ENCODE results near the gene LYSMD1. TPM values are rescaled to one million over a fixed set of nuclear protein-coding genes. Genes with fewer than 3 reads are reported as not detected.

LYSMD1 gene
- polyA plus RNA-seq, 1 donor (not counting 4 experiments of a cell fraction or from before 2014, with no cell fraction given): 5.6 TPM

GRCh38 chr1:151193856-151194255 is 28.2 kb upstream of the LYSMD1 start:
- Histone ChIP-seq H4K20me1 (ENCODE audit: control insufficient read depth, extremely low read depth, insufficient read depth, low read length) (no peaks in the 10 kb centered on the region), H2AFZ (ENCODE audit: control insufficient read depth, low read length) (no peak overlapping the region), H3K9me1 (ENCODE audit: control insufficient read depth, extremely low read depth, insufficient read depth, low read length) (no peaks in the 10 kb centered on the region), H3K4me1 (ENCODE audit: control insufficient read depth, extremely low read depth, insufficient read depth, low read length) (peaks cover 27% of the 10 kb centered on the region), H3K79me2 (ENCODE audit: control insufficient read depth, insufficient read depth, low read length) (peaks cover 16% of the 10 kb centered on the region), H3K27me3 (ENCODE audit: control insufficient read depth, extremely low read depth, insufficient read depth, low read length) (no peaks in the 10 kb centered on the region), H3K4me3 (ENCODE audit: control insufficient read depth in 2 of 3, extremely low read depth in 1 of 3, insufficient read depth in 2 of 3, low read depth in 1 of 3, low read length in 3 of 3) (no peak overlapping the region), H3K4me2 (ENCODE audit: control insufficient read depth, extremely low read depth, insufficient read depth, low read depth, low read length) (peak overlapping the region; percentile 46), H3K36me3 (ENCODE audit: control insufficient read depth in 2 of 2, extremely low read depth in 1 of 2, insufficient read depth in 2 of 2, low read length in 2 of 2) (no peaks in the 10 kb centered on the region), H3K27ac (ENCODE audit: control insufficient read depth, insufficient read depth, low read length) (peak overlapping the region; percentile 94), H3K9ac (ENCODE audit: control insufficient read depth, extremely low read depth, insufficient read depth, low read length) (no peak overlapping the region), H3K9me3 (ENCODE audit: control insufficient read depth, low read depth, low read length) (no peaks in the 10 kb centered on the region)
- FAIRE-seq (no peak), DNase-seq (ENCODE audit: low read depth, low spot score) (no peak)
- dilution Hi-C loops (cut with MboI; ENCODE audit: extremely low pct_ligation_motif_present, low sequenced_read_pairs): no loop called here
- TF ChIP-seq, protein P1, sequence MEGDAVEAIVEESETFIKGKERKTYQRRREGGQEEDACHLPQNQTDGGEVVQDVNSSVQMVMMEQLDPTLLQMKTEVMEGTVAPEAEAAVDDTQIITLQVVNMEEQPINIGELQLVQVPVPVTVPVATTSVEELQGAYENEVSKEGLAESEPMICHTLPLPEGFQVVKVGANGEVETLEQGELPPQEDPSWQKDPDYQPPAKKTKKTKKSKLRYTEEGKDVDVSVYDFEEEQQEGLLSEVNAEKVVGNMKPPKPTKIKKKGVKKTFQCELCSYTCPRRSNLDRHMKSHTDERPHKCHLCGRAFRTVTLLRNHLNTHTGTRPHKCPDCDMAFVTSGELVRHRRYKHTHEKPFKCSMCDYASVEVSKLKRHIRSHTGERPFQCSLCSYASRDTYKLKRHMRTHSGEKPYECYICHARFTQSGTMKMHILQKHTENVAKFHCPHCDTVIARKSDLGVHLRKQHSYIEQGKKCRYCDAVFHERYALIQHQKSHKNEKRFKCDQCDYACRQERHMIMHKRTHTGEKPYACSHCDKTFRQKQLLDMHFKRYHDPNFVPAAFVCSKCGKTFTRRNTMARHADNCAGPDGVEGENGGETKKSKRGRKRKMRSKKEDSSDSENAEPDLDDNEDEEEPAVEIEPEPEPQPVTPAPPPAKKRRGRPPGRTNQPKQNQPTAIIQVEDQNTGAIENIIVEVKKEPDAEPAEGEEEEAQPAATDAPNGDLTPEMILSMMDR (optimal IDR thresholded peaks at IDR 0.05 in 1 of 3, IDR thresholded peaks at IDR 0.05 in 1 of 3, conservative IDR thresholded peaks at IDR 0.05 in 1 of 3; ENCODE audit: extremely low read depth in 1 of 3, insufficient read depth in 2 of 3, low read length in 3 of 3): no peak
- no peak for TF ChIP-seq EZH2 (IDR thresholded peaks at IDR 0.05; ENCODE audit: low read length)

- no peaks in the 10 kb centered on the region for H4K20me1 ChIP-seq (ENCODE audit: control insufficient read depth, extremely low read depth, insufficient read depth, low read length)
- dilution Hi-C loops (cut with MboI; ENCODE audit: extremely low pct_ligation_motif_present, low sequenced_read_pairs): no loop called here
- FAIRE-seq: no peak
Measured at GRCh38 chr1:151193304-151193703, 27.6 kb upstream of the LYSMD1 start.

More at GRCh38 chr1:151193304-151193703, 27.6 kb upstream of the LYSMD1 start:
- peaks cover 32% of the 10 kb centered on the region for H3K4me1 ChIP-seq (ENCODE audit: control insufficient read depth, extremely low read depth, insufficient read depth, low read length)
- H3K4me2 ChIP-seq (ENCODE audit: control insufficient read depth, extremely low read depth, insufficient read depth, low read depth, low read length): no peak overlapping the region
- no peaks in the 10 kb centered on the region for H3K27me3 ChIP-seq (ENCODE audit: control insufficient read depth, extremely low read depth, insufficient read depth, low read length)
- H3K9me3 ChIP-seq (ENCODE audit: control insufficient read depth, low read depth, low read length): no peaks in the 10 kb centered on the region
- no peak overlapping the region for H3K27ac ChIP-seq (ENCODE audit: control insufficient read depth, insufficient read depth, low read length)
- peaks cover 17% of the 10 kb centered on the region for H3K79me2 ChIP-seq (ENCODE audit: control insufficient read depth, insufficient read depth, low read length)
- no peaks in the 10 kb centered on the region for H3K36me3 ChIP-seq (ENCODE audit: control insufficient read depth in 2 of 2, extremely low read depth in 1 of 2, insufficient read depth in 2 of 2, low read length in 2 of 2)
- H2AFZ ChIP-seq (ENCODE audit: control insufficient read depth, low read length): no peak overlapping the region
- H3K9me1 ChIP-seq (ENCODE audit: control insufficient read depth, extremely low read depth, insufficient read depth, low read length): no peaks in the 10 kb centered on the region
- TF ChIP-seq, protein P1 (optimal IDR thresholded peaks at IDR 0.05 in 1 of 3, IDR thresholded peaks at IDR 0.05 in 1 of 3, conservative IDR thresholded peaks at IDR 0.05 in 1 of 3; ENCODE audit: extremely low read depth in 1 of 3, insufficient read depth in 2 of 3, low read length in 3 of 3): no peak
- TF ChIP-seq EZH2 (IDR thresholded peaks at IDR 0.05; ENCODE audit: low read length): no peak
- H3K9ac ChIP-seq (ENCODE audit: control insufficient read depth, extremely low read depth, insufficient read depth, low read length): no peak overlapping the region
- H3K4me3 ChIP-seq (ENCODE audit: control insufficient read depth in 2 of 3, extremely low read depth in 1 of 3, insufficient read depth in 2 of 3, low read depth in 1 of 3, low read length in 3 of 3): no peak overlapping the region
- no peak for DNase-seq (ENCODE audit: low read depth, low spot score)
